ENCODE measurements around the gene TRAPPC3L. TPM values are rescaled to one million over a fixed set of nuclear protein-coding genes. Genes with fewer than 3 reads are reported as not detected.

TRAPPC3L gene
- total and polyA plus RNA-seq, 2 of the 8 experiments (the other 6 are each of a cell fraction or from before 2014, with no cell fraction given), result not detected

DNA sequence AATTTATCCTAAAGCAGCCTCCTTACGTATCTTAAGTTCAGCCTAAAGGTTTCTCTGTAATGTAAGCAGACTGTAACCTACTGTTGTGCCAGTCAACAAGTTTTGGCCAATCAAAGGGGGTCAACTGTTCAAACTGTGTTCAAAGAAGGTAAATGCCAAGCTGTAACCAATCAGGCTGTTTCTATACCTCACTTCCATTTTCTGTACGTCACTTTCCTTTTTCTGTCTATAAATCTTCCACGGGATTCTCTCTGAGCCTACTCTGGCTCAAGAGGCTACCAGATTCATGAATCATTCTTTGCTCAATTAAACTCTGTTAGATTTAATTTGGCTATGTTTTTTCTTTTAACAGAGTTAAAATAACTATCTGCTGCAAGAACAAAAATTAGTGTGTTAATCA is 89.4 kb downstream of the TRAPPC3L start (continued):
- no peak for TF ChIP-seq GABPA (IDR thresholded peaks at IDR 0.05; ENCODE audit: borderline replicate concordance, insufficient read depth, low read length)
- TF ChIP-seq RBBP5 (IDR thresholded peaks at IDR 0.05; ENCODE audit: borderline replicate concordance, low read depth, low read length), result no peak
- TF ChIP-seq CBX5 (IDR thresholded peaks at IDR 0.05; ENCODE audit: low read depth, low read length), result no peak
- TF ChIP-seq TBP (IDR thresholded peaks at IDR 0.05; ENCODE audit: low read depth, low read length), result no peak
- TF ChIP-seq, protein P1, sequence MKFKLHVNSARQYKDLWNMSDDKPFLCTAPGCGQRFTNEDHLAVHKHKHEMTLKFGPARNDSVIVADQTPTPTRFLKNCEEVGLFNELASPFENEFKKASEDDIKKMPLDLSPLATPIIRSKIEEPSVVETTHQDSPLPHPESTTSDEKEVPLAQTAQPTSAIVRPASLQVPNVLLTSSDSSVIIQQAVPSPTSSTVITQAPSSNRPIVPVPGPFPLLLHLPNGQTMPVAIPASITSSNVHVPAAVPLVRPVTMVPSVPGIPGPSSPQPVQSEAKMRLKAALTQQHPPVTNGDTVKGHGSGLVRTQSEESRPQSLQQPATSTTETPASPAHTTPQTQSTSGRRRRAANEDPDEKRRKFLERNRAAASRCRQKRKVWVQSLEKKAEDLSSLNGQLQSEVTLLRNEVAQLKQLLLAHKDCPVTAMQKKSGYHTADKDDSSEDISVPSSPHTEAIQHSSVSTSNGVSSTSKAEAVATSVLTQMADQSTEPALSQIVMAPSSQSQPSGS (IDR thresholded peaks at IDR 0.05; ENCODE audit: low read length), result no peak
- no peak for TF ChIP-seq CHD1 (IDR thresholded peaks at IDR 0.05; ENCODE audit: low read depth, low read length)

Measured in H1 (cell line).